T-helper 22 cell (primary cell): ENCODE data around the gene SNX13.

Experiments used
- DNase-seq: peaks from one replicate; pipeline ENCODE4 v3.0.0-alpha.2; 2020; ENCODE audit warnings: low read depth

SNX13 gene, protein sequence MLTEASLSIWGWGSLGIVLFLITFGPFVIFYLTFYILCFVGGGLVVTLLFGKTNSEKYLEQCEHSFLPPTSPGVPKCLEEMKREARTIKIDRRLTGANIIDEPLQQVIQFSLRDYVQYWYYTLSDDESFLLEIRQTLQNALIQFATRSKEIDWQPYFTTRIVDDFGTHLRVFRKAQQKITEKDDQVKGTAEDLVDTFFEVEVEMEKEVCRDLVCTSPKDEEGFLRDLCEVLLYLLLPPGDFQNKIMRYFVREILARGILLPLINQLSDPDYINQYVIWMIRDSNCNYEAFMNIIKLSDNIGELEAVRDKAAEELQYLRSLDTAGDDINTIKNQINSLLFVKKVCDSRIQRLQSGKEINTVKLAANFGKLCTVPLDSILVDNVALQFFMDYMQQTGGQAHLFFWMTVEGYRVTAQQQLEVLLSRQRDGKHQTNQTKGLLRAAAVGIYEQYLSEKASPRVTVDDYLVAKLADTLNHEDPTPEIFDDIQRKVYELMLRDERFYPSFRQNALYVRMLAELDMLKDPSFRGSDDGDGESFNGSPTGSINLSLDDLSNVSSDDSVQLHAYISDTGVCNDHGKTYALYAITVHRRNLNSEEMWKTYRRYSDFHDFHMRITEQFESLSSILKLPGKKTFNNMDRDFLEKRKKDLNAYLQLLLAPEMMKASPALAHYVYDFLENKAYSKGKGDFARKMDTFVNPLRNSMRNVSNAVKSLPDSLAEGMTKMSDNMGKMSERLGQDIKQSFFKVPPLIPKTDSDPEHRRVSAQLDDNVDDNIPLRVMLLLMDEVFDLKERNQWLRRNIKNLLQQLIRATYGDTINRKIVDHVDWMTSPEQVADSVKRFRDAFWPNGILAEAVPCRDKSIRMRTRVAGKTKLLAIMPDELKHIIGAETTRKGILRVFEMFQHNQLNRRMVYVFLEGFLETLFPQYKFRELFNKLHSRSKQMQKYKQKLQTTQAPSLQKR

DNA sequence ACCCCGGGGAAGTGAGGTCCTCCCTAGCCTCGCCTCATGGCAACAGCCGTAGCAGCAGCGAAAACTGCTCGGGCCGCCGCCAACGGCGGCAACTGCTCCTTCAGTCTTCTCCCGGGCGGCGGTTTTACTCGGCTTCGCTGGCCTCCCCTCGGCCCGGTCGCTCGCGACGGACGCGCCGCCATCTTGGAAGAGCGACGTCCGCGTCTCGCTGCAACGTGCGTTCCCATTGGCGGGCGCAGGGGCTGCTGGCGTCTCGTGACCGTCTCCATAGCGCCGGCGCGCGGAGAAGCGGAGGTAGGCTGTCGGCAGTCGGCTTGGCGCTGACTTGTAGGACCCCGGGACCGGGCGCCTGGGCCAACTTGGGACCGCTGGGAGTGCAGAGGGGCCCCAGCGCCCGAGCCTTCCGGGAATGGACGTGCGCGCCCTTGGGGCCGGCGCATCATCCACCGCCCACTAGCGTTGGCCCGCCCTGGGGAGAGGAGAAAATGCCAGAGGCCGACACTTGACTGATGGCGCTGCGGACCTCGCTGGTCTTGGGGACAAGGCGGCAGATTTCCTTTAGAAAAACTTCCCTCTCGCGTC is at the start of gene SNX13:
Gene SNX13, minus strand, starts transcription at position 193 of the 582 bp plus-strand sequence. CDS start 199 bp downstream, outside the sequence.
- DNase-seq = peak; percentile 85

DNA sequence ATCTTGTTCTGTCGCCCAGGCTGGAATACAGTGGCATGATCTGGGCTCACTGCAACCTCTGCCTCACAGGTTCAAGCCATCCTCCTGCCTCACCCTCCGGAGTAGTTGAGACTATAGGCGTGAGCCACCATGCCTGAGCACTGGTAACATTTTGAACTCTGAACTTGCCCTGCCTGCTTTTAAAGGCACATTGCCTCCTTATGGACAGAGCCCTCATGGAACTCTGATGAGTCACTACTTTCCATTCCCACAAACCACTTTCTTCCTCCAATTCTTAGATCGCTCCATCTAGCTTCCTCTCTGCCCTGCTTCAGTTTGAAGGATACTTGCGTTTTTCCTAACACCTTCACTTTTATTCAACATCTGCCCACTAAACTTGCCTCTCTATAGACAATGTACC is 49.3 kb upstream of the SNX13 start:
- DNase-seq = no peak

- no peak for DNase-seq
Observed at GRCh38 chr7:17988858-17989257, 48.6 kb upstream of the SNX13 start.

DNA sequence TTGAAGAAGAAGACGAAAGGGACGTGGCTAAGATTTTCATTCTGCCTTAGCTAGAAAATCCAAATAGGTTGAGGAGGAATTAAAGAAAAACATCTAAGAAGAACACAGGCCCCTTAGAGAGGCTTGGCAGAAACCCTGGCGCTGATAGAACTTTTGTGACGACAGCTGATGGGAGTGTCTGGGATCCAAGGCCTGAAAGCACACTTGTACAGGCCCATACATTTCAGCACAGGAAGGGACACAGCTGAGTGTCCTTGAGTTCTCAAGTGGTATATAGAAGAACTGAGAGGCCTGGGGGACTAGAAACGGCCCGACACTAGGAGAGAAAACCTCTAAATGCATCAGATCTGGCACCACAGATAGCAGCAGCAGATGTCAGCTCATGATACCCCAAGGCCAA is 47.8 kb upstream of the SNX13 start:
- no peak for DNase-seq

DNA sequence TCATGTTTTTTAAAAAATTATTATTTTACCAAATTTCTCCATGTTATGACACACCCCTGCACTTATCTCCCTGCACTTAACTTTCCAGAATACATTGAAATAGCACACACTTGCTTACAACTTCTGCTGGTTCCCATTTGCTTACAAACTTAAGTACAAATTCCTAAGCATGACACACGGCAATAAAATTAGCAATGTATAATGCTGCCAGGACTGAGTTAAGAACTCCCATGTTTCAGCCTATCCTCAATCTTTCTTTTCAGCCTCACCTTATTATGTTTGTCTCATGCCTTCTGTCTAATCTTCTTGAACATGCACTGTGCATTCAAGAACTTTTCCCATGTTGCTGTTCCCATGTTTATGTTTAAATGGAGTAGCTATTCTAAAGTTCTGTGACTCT is 46.6 kb upstream of the SNX13 start:
- DNase-seq = no peak

- no peak for DNase-seq
Observed at GRCh38 chr7:17985473-17986239, 45.4 kb upstream of the SNX13 start.

DNA sequence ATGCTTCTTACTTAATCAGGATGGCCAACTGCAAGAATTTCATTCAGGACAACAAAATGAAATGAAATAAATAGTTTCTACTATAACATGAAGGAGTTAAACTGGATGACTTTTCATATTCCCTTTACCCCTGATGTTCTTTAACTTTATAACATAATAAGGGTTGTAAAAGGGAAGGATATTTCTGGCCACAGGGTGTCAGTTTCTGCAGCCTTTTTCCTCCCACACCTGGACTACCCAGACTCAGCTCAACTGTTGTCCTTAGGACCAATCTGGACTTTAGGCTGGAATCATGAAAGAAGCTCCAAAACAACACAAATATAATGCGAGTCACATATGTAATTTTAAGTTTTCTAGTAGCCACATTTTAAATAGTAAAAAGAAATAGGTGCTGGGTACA is 44.0 kb upstream of the SNX13 start:
- no peak for DNase-seq

GRCh38 chr7:17983221-17984062 is 43.1 kb upstream of the SNX13 start:
- no peak for DNase-seq

GRCh38 chr7:17976952-17977351 is 36.7 kb upstream of the SNX13 start:
- DNase-seq = no peak

GRCh38 chr7:17971411-17971810 is 31.1 kb upstream of the SNX13 start:
- no peak for DNase-seq

- no peak for DNase-seq
Observed at GRCh38 chr7:17968791-17969715, 28.8 kb upstream of the SNX13 start.

DNA sequence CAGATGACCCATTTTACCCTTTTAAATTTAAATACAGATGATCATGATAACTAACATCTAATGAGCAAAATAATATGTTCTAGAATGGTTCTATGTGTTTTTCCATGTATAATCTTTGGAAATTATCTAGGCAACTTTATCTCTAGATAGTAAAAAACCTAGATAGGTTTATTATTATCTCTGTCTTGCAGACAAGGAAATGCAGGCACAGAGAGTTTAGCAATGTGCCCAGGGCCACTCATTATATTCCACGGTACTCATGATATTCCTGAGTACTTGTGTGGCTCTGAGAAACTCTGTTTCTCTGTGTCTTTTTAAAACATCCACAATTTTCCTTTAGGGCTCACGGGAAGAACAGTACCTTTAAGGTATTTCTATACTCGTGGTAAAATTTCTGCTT is 26.4 kb upstream of the SNX13 start:
- no peak for DNase-seq

DNA sequence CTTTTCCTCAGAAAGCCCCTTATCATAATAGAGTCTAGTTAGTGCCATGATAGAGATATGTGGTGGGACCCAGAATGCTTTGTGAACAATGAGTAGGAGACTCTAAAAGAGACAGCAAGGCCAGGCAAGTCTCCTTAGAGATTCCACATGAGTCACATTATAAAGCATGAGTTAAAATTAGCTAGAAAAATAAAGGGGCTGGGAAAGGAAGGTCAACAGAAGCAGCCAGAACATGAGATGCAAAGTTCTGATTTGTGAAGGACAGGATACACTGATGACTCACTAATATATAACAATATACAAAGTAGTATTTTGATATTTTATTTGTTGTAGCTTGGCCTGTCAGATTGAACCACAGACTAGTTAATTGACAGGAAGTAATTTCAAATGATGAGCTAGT is 25.3 kb upstream of the SNX13 start:
- DNase-seq = no peak

DNA sequence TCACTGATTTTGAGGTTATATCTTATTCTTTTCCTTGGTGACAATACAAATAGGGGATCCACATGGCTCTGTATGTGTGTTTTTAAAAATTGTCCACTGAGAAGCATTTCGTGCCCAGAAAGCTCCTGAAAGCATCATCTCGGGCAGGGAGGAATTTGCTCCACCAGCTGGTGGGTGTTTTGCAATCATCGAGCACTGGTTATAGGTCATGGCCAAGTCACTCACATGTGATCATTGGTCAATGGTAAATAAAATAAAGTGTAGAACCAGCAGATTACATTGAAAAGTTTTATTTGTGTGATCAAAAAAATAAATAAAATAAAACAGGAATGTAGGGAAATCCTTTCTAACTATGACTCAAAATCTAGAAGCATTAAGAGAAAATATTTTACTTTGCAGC is 23.0 kb upstream of the SNX13 start:
- no peak for DNase-seq

DNA sequence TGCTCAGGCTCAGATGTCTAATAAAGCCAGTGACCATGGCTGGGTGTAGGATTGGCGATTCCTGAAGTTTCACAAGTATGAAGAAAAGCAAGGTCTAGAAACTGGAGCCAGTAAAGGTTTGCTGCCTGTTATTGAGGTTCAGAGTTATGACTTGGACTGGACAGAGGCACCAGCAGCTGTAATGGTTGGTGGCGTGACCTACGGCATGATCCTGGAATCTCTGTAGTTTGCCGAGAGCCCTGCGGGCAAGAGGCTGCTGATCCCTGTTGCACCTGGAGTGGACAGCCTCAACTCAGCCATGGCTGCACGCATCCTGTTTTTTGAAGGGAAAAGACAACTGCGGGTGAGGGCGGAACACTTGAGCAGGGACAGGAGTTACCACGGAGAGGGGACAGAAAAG is 22.4 kb upstream of the SNX13 start:
- no peak for DNase-seq

DNA sequence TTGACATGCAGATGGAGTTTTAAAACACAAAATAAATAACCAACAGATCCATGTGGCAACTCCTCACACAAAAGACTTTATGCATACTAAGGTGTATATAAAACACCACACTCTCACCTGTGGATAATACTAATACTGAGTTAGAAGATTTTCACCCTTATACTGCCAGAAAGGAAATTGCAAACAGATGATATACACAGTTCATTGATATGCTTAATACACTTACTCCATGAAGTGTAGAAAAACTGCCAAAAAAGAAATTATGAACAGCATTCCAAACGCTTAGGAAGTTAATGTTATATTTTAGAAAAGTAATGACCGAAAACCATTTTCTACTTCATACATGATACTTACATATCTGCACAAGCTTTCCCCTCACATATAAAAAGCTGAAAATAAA is 17.6 kb upstream of the SNX13 start:
- no peak for DNase-seq

DNA sequence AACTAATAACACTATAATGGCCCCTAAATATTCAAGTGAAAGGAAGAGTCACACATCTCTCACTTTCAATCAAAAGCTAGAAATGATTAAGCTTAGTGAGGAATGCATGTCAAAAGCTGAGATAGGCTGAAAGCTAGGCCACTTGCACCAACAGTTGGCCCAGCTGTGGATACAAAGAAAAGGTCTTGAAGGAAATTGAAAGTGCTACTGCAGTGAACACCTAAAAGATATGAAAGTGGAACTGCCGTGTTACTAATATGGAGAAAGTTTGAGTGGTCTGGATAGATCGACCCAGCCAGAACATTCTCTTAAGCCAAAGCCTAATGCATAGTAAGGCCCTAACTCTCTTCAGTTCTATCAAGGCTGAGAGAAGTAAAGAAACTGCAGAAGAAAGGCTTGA is 12.1 kb upstream of the SNX13 start:
- no peak for DNase-seq

DNA sequence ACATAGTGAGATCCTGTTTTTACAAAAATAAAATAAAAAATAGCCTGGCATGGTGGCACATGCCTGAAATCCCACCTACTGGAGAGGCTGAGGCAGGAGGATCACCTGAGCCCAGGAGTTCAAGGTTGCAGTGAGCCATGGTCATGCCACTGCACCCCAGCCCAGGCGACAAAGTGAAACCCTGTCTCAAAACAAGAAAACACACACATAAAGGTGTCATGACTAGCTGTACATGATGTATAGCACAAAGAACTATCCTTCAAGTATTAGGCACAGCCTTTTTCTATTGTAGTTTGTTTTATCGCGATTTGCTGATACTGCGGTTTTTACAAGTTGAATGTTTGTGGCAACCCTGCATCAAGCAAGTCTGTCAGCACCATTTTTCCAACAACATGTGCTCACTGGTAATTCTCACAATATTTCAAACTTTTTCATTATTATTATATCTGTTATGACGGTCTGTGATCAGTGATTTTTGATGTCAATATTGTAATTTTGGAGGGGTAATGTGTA is 11.5 kb upstream of the SNX13 start:
- no peak for DNase-seq

DNA sequence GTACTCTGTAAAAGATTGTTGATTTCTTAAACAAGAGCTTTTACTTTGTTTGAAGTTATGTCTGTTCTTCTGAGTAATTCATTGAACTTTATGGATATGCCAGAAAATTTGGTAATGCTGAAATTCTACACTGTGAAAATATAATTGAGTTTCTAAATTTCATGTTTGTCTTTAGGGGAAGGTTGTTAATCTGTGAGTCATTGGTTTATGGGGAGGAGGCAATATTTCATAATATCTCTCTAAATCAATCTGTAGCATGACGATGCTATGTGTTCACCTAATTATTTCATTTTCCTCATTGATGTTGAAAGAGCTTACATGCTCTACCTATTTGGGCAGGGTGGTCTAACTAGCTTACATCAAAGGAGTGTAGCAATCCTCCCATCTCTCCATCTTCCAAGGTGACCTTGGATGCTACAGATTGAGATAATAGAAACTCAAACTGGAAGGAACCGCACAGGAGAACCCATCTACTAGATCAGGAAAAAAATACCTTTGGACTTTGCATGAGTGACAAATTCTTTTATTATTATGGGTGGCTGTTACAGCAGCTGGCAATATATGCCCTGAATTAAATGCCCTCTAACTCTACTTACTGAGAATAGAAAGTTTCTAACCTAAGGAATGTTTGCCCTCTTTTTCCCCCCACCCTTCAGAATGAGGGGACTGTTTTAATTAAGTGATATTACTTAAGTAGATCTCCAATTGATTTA is 8.4 kb upstream of the SNX13 start:
- no peak for DNase-seq
